K562 (cell line): Measurements from ENCODE around the gene GPR55. TPM values are rescaled to one million over a fixed set of nuclear protein-coding genes. Genes with fewer than 3 reads are reported as not detected.
A peak's percentile ranks its signal among the peaks of the same experiment; 100 is the strongest.

Experiments
- ATAC-seq: fragments of 200-7000 bp; cut with Tn5 transposase; 3 replicates; pipeline ENCODE4 v1.9.1; 2020; ENCODE audit warnings: moderate library complexity
- BruUV-seq: library from RNA; stranded (reverse); fragments of 400-500 nt; replicated peaks from 2 replicates; lab custom pipeline; 2021; lab: Mats Ljungman, UMichigan
- CTCF ChIA-PET: fragments of 300-600 bp; formaldehyde crosslinking; extraction: SDS; loops from one replicate; lab custom pipeline; 2021; ENCODE audit warnings: low intra/inter-chr PET ratio; lab: Yijun Ruan, JAX
- POLR2A ChIA-PET: fragments of 300-600, 350-650 bp; sonication (Branson Sonifier 250); formaldehyde crosslinking; extraction: SDS; loops from one replicate; lab custom pipeline; 2021; ENCODE audit warnings: antibody characterized with exemption, inconsistent platforms; lab: Yijun Ruan, JAX
- DNase-seq, 4 experiments: peaks; one replicate each; pipeline versions ENCODE4 v3.0.0 to v3.0.0-alpha.2; 2011 to 2018; ENCODE audit warnings: low spot score in 3 of 4, mixed read lengths in 3 of 4; ENCODE audit errors: extremely low read depth in 1 of 4
- FAIRE-seq: peaks from 2 replicates; lab custom pipeline; 2011; peaks lifted over from hg19 to GRCh38; lab: Jason Lieb, UNC
- H2AFZ ChIP-seq: 2 replicates; pipeline ENCODE4 v1.6.0; 2011; ENCODE audit warnings: low read depth, low read length, control low read depth, inconsistent platforms
- H3K27ac ChIP-seq: fragments of 200-600 bp; 3 replicates; pipeline ENCODE4 v1.8.0; 2011; ENCODE audit warnings: low read depth, mild to moderate bottlenecking, control low read depth, inconsistent platforms, low read length, moderate library complexity, mixed read lengths; ENCODE audit errors: extremely low read depth
- H3K27me3 ChIP-seq, 2 experiments: fragments of 300-600 bp in 1 of 2; 2 replicates in 1 of 2; 3 replicates in 1 of 2; pipeline versions ENCODE4 v1.6.0 to v1.8.0; 2011; ENCODE audit warnings: inconsistent platforms in 2 of 2, low read length in 2 of 2, mild to moderate bottlenecking in 1 of 2, mixed read lengths in 1 of 2, moderate library complexity in 1 of 2; ENCODE audit not compliant: control insufficient read depth in 2 of 2, insufficient read depth in 2 of 2
- H3K36me3 ChIP-seq: fragments of 300-600 bp; 3 replicates; pipeline ENCODE4 v1.8.0; 2011; ENCODE audit warnings: mild to moderate bottlenecking, low read length, inconsistent platforms; ENCODE audit not compliant: control insufficient read depth, insufficient read depth
- H3K4me1 ChIP-seq, 2 experiments: fragments of 200-600 bp in 1 of 2; replicated peaks in 1 of 2; 2 replicates in 1 of 2; 3 replicates in 1 of 2; pipeline versions ENCODE4 v1.5.1 to v1.8.0; 2011; ENCODE audit warnings: inconsistent platforms in 2 of 2, low read length in 2 of 2, mild to moderate bottlenecking in 1 of 2, mixed read lengths in 1 of 2, moderate library complexity in 1 of 2; ENCODE audit not compliant: control insufficient read depth in 2 of 2, insufficient read depth in 2 of 2
- H3K4me2 ChIP-seq: 2 replicates; pipeline ENCODE4 v1.6.1; 2011; ENCODE audit warnings: low read length, control low read depth, inconsistent platforms, mixed read lengths; ENCODE audit not compliant: insufficient read depth
- H3K4me3 ChIP-seq: fragments of 200-600 bp; sonication (generic), shearing (Covaris generic); 2 replicates; pipeline ENCODE4 v1.5.1; 2016; ENCODE audit warnings: control low read depth, inconsistent platforms
- H3K79me2 ChIP-seq: fragments of 200-600 bp; 3 replicates; pipeline ENCODE4 v1.8.0; 2011; ENCODE audit warnings: low read length, inconsistent platforms; ENCODE audit not compliant: control insufficient read depth, insufficient read depth
- H3K9ac ChIP-seq, 2 experiments: 2 replicates each; pipeline versions ENCODE4 v1.6.0 to v1.6.1; 2011; ENCODE audit warnings: low read depth in 2 of 2, low read length in 2 of 2, control low read depth in 1 of 2, inconsistent platforms in 1 of 2, mild to moderate bottlenecking in 1 of 2, mixed read lengths in 1 of 2; ENCODE audit not compliant: insufficient read depth in 1 of 2
- H3K9me1 ChIP-seq: one replicate; pipeline ENCODE4 v1.6.0; 2011; ENCODE audit warnings: inconsistent platforms, mild to moderate bottlenecking, low read length, moderate library complexity; ENCODE audit not compliant: control insufficient read depth, insufficient read depth
- H3K9me3 ChIP-seq: replicated peaks from 2 replicates; pipeline ENCODE4 v1.5.1; 2011; ENCODE audit warnings: low read depth, low read length, inconsistent platforms; ENCODE audit not compliant: control insufficient read depth, insufficient read depth
- H4K20me1 ChIP-seq: replicated peaks from 2 replicates; pipeline ENCODE4 v1.6.1; 2011; ENCODE audit warnings: low read length, inconsistent platforms, mixed read lengths; ENCODE audit not compliant: control insufficient read depth, insufficient read depth
- DDX20 ChIP-seq: fragments of 450-650 bp; IDR thresholded peaks from 2 replicates; pipeline ENCODE4 v1.6.1; 2016; ENCODE audit warnings: missing genetic modification characterization, low read depth, mild to moderate bottlenecking, missing compliant biosample characterization, moderate library complexity
- FOXA3 ChIP-seq, 2 experiments: fragments of 450-650 bp in 1 of 2; sonication (generic) in 1 of 2; formaldehyde crosslinking; IDR thresholded peaks in 1 of 2; conservative IDR thresholded peaks in 1 of 2; 2 replicates each; pipeline versions ENCODE4 v1.4.0 to v1.8.0; 2020 to 2022; ENCODE audit warnings: mild to moderate bottlenecking in 2 of 2, missing genetic modification reagents in 1 of 2
- GATAD2B ChIP-seq: fragments of 450-650 bp; IDR thresholded peaks from 2 replicates; pipeline ENCODE4 v1.6.1; 2017; ENCODE audit warnings: mild to moderate bottlenecking, borderline replicate concordance
- HCFC1 ChIP-seq: IDR thresholded peaks from 2 replicates; pipeline ENCODE4 v1.6.1; 2012; ENCODE audit warnings: low read depth, low read length, improper control_type of control experiment
- MAX ChIP-seq: sonication (generic); formaldehyde crosslinking; IDR thresholded peaks from 2 replicates; pipeline ENCODE4 v1.9.0; 2022; ENCODE audit warnings: mild to moderate bottlenecking, missing genetic modification reagents
- MCM3 ChIP-seq: fragments of 450-650 bp; IDR thresholded peaks from 2 replicates; pipeline ENCODE4 v1.6.1; 2016
- NCOA1 ChIP-seq: fragments of 450-650 bp; IDR thresholded peaks from 2 replicates; pipeline ENCODE4 v1.6.1; 2016; ENCODE audit warnings: low read depth
- NFATC3 ChIP-seq: fragments of 450-650 bp; IDR thresholded peaks from 2 replicates; pipeline ENCODE4 v1.6.1; 2017; ENCODE audit warnings: mild to moderate bottlenecking
- NFYB ChIP-seq: IDR thresholded peaks from 2 replicates; pipeline ENCODE4 v1.6.1; 2011; ENCODE audit warnings: mild to moderate bottlenecking, moderate library complexity; ENCODE audit not compliant: insufficient read length; ENCODE audit errors: extremely low read depth
- RBM14 ChIP-seq: fragments of 200-400 bp; formaldehyde crosslinking; IDR thresholded peaks from 2 replicates; pipeline ENCODE4 v1.6.1; 2018; ENCODE audit warnings: low read depth, mild to moderate bottlenecking, low read length, moderate library complexity, borderline replicate concordance; ENCODE audit not compliant: insufficient read depth
- SIN3A ChIP-seq, 2 experiments: fragments of 150-350 bp in 1 of 2; IDR thresholded peaks; 2 replicates each; pipeline ENCODE4 v1.6.1; 2011 to 2016; ENCODE audit warnings: borderline replicate concordance in 2 of 2, low read depth in 2 of 2, low read length in 2 of 2, mild to moderate bottlenecking in 2 of 2, moderate library complexity in 2 of 2; ENCODE audit not compliant: control insufficient read depth in 1 of 2
- SREBF1 ChIP-seq: fragments of 150-350 bp; IDR thresholded peaks from 2 replicates; pipeline ENCODE4 v1.6.1; 2014; ENCODE audit warnings: antibody characterized with exemption, low read depth, low read length, borderline replicate concordance
- ZNF133 ChIP-seq: fragments of 250-450 bp; sonication (Bioruptor Pico); IDR thresholded peaks from 2 replicates; pipeline ENCODE4 v1.4.0; 2020; ENCODE audit warnings: mild to moderate bottlenecking
- ZNF586 ChIP-seq: fragments of 450-650 bp; formaldehyde crosslinking; conservative IDR thresholded peaks from 2 replicates; pipeline ENCODE4 v1.4.0; 2020; ENCODE audit warnings: mild to moderate bottlenecking, moderate library complexity
- ZNF830 ChIP-seq: fragments of 250-450 bp; sonication (Bioruptor Pico); IDR thresholded peaks from 2 replicates; pipeline ENCODE4 v1.5.0; 2021; ENCODE audit warnings: mild to moderate bottlenecking
- WGBS: fragments of 100-300 bp; shearing (Covaris generic); methylation state at CpG from one replicate; pipeline ENCODE4 v1.1.6; 2016; ENCODE audit warnings: low coverage, mixed read lengths; ENCODE audit not compliant: insufficient coverage; ENCODE audit errors: missing lambda C conversion rate; 5-methylcytosine and 5-hydroxymethylcytosine counted together
- in situ Hi-C: fragments of 300-500 bp; cut with MboI; formaldehyde crosslinking; loops from 4 replicates; pipeline ENCODE4 v1.15.0; 2018; ENCODE audit warnings: inconsistent platforms, mixed read lengths
- intact Hi-C: fragments of 100-400 bp; cut with micrococcal nuclease; formaldehyde crosslinking; loops from 2 replicates; pipeline ENCODE4 v1.14.2; 2022
- polyA plus RNA-seq, 8 experiments: library from polyadenylated mRNA; depleted of rRNA in 4 of 8; stranded (reverse) in 5 of 8; unstranded in 3 of 8; fragments of >200 nt; fragmentation: Nextera tagmentation in 2 of 8; fragmentation: Illumina TruSeq in 1 of 8; extraction: Ambion mirVana in 2 of 8; extraction: Trizol in 1 of 8; gene quantifications; 2 replicates each; pipeline versions ENCODE4 v1.2.1 to v1.2.3, GENCODE V29; 2011 to 2014; ENCODE audit warnings: inconsistent platforms in 1 of 8, missing spikeins in 1 of 8
- total RNA-seq, 7 experiments: library from RNA; depleted of rRNA in 6 of 7; stranded (reverse); fragments of >200 nt in 6 of 7; fragmentation: Illumina TruSeq in 2 of 7; extraction: Trizol in 2 of 7; gene quantifications; 2 replicates each; pipeline versions ENCODE4 v1.2.1 to v1.2.3, GENCODE V29; 2011 to 2021; ENCODE audit warnings: low replicate concordance in 1 of 7
- TF ChIP-seq, protein P1 (sequence below), 2 experiments: fragments of 450-650 bp in 1 of 2; sonication (generic) in 1 of 2; formaldehyde crosslinking in 1 of 2; IDR thresholded peaks in 1 of 2; conservative IDR thresholded peaks in 1 of 2; 2 replicates each; pipeline versions ENCODE4 v1.6.1 to v1.8.1; 2016 to 2023; ENCODE audit warnings: mild to moderate bottlenecking in 2 of 2, moderate library complexity in 2 of 2, inconsistent platforms in 1 of 2, missing genetic modification reagents in 1 of 2
- TF ChIP-seq, protein P2 (sequence below): fragments of 450-650 bp; IDR thresholded peaks from 2 replicates; pipeline ENCODE4 v1.6.1; 2018; ENCODE audit not compliant: partially characterized antibody

Gene GPR55
- total and polyA plus RNA-seq, 9 of the 15 experiments (the other 6 are each of a cell fraction or from before 2014, with no cell fraction given) = 0.11 to 0.49 (median 0.27) TPM

DNA sequence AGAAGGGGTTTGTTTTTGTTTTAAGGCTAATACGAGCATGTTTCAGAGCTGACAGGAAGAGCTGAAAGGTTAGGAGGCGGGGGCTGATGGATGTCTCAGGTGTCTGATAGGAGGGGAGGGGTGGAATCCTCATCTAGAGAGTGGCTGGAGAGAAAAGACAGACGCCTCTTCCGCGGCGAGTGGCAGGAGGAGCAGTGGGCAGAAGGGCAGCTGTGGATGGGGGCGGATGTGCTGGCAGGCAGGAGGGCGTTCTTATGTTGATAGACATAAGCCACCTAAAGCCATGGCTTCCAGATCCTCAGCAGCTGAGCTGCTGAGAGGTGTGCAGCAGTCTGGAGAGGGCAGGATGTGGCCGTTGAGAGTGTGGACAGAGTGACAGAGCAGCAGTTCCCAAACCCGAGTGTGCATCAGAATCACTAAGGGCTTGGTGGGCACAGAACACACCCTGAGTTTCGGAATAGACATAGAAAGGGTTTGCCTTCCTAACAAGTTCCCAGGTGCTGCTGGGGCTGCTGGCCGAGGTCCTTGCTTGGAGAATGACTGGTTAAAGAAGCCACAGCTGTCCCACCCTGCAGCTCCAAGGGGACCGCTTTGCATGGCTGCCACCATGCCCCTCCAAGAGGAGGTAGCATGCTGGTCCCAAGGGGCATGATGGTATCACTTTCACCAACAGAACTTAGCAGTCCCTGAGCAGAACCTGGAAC, 63.3 kb downstream of the GPR55 start:
- ChIA-PET POLR2A (interaction anchor here (0.7 kb wide), 1 partner anchor 205 kb away, joined by 3 read pairs; no protein-coding TSS in a partner anchor), CTCF (no interaction called here)
- Histone ChIP-seq H3K9me3 (no peaks in the 10 kb centered on the region), H4K20me1 (no peaks in the 10 kb centered on the region), H3K4me3 (no peak overlapping the region), H3K27ac (no peak overlapping the region), H3K79me2 (peaks cover 4% of the 10 kb centered on the region; the same call in 1 of the 3 replicates), H3K9ac (0 out of 4 replicates have a peak overlapping the region, but pooled peaks of 1 of the 2 experiments have one; percentile 17), H3K4me1 (peaks cover 0 to 25% of the 10 kb centered on the region in 2 experiments; a peak in 2 of 5 replicates), H3K27me3 (peaks cover 2 to 26% of the 10 kb centered on the region in 2 experiments; a peak in 3 of 5 replicates), H2AFZ (no peak overlapping the region), H3K4me2 (no peak overlapping the region), H3K9me1 (no peaks in the 10 kb centered on the region), H3K36me3 (no peaks in the 10 kb centered on the region)
- BruUV-seq = no TSS peak
- DNase-seq (no peak), ATAC-seq (no peak), FAIRE-seq (no peak)
- WGBS = 4% methylated on average over 12 of the region's 13 CpGs
- TF ChIP-seq DDX20 (no peak), NCOA1 (no peak), MAX (CRISPR knock-in tag) (no peak), RBM14 (no peak), FOXA3 (CRISPR knock-in tag; conservative IDR thresholded peaks at IDR 0.05 in 1 of 2, IDR thresholded peaks at IDR 0.05 in 1 of 2) (no peak), ZNF830 (CRISPR knock-in tag) (no peak), GATAD2B (no peak), HCFC1 (no peak), NFATC3 (no peak), MCM3 (no peak), SREBF1 (no peak), SIN3A (IDR thresholded peaks at IDR 0.05; ENCODE audit: borderline replicate concordance in 2 of 2, control insufficient read depth in 1 of 2, low read depth in 2 of 2, low read length in 2 of 2) (no peak), NFYB (no peak), ZNF586 (CRISPR knock-in tag) (no peak), ZNF133 (CRISPR knock-in tag) (no peak)
- TF ChIP-seq, protein P1, sequence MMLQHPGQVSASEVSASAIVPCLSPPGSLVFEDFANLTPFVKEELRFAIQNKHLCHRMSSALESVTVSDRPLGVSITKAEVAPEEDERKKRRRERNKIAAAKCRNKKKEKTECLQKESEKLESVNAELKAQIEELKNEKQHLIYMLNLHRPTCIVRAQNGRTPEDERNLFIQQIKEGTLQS (IDR thresholded peaks at IDR 0.05) = no peak
- TF ChIP-seq, protein P1 (CRISPR knock-in tag; conservative IDR thresholded peaks at IDR 0.05) = no peak
- TF ChIP-seq, protein P2, sequence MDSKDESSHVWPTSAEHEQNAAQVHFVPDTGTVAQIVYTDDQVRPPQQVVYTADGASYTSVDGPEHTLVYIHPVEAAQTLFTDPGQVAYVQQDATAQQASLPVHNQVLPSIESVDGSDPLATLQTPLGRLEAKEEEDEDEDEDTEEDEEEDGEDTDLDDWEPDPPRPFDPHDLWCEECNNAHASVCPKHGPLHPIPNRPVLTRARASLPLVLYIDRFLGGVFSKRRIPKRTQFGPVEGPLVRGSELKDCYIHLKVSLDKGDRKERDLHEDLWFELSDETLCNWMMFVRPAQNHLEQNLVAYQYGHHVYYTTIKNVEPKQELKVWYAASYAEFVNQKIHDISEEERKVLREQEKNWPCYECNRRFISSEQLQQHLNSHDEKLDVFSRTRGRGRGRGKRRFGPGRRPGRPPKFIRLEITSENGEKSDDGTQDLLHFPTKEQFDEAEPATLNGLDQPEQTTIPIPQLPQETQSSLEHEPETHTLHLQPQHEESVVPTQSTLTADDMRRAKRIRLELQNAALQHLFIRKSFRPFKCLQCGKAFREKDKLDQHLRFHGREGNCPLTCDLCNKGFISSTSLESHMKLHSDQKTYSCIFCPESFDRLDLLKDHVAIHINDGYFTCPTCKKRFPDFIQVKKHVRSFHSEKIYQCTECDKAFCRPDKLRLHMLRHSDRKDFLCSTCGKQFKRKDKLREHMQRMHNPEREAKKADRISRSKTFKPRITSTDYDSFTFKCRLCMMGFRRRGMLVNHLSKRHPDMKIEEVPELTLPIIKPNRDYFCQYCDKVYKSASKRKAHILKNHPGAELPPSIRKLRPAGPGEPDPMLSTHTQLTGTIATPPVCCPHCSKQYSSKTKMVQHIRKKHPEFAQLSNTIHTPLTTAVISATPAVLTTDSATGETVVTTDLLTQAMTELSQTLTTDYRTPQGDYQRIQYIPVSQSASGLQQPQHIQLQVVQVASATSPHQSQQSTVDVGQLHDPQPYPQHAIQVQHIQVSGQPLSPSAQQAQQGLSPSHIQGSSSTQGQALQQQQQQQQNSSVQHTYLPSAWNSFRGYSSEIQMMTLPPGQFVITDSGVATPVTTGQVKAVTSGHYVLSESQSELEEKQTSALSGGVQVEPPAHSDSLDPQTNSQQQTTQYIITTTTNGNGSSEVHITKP = no peak
- intact Hi-C loops (loop anchor here (5.0 kb wide), 1 partner anchor 39 kb away; no protein-coding TSS in a partner anchor), in situ Hi-C loops (no loop called here)
